Activated naive CD4-positive, alpha-beta T cell treated with anti-CD3 and anti-CD28 coated beads, Interleukin-2, amount 50 U/mL, for 24 hours (primary cell): ENCODE results near the gene TMEM97.
"Not testable (repeated sequence)": the region's sequence is repeated elsewhere in the genome, so short reads cannot be mapped to it uniquely, and the experiment has no call there.

ENCODE experiments used
- H3K27ac Mint-ChIP-seq: one replicate; pipeline ENCODE4 v1.8.0; 2021; ENCODE audit warnings: mild to moderate bottlenecking, mixed read lengths
- H3K27me3 Mint-ChIP-seq: one replicate; pipeline ENCODE4 v1.8.0; 2021; ENCODE audit warnings: mixed read lengths
- H3K36me3 Mint-ChIP-seq: one replicate; pipeline ENCODE4 v1.8.0; 2021; ENCODE audit warnings: mixed read lengths
- H3K4me1 Mint-ChIP-seq: one replicate; pipeline ENCODE4 v1.8.0; 2021; ENCODE audit warnings: mixed read lengths
- H3K4me3 Mint-ChIP-seq: one replicate; pipeline ENCODE4 v1.8.0; 2021; ENCODE audit warnings: mild to moderate bottlenecking, mixed read lengths
- H3K9me3 Mint-ChIP-seq: one replicate; pipeline ENCODE4 v1.8.0; 2021; ENCODE audit warnings: mixed read lengths

Gene TMEM97

GRCh38 chr17:28318759-28319597, at the start of gene TMEM97:
TSS of gene TMEM97 (plus strand) at chr17:28319200. CDS start at chr17:28319240, 40 bp downstream.
- H3K4me3 Mint-ChIP-seq = peak within 1 kb of the TSS; percentile 94
- H3K9me3 Mint-ChIP-seq = no peaks in the 10 kb centered on the region
- peak within 1 kb of the TSS; percentile 92 for H3K27ac Mint-ChIP-seq
- H3K36me3 Mint-ChIP-seq = no peaks in the 10 kb centered on the region
- H3K4me1 Mint-ChIP-seq = peaks cover 20% of the 10 kb centered on the region
- H3K27me3 Mint-ChIP-seq = no peaks in the 10 kb centered on the region

GRCh38 chr17:28270055-28270454, 48.9 kb upstream of the TMEM97 start:
- Mint-ChIP-seq H3K9me3 (no peaks in the 10 kb centered on the region), H3K4me1 (no peaks in the 10 kb centered on the region), H3K4me3 (no peak overlapping the region), H3K27ac (no peak overlapping the region), H3K36me3 (peaks cover 3% of the 10 kb centered on the region), H3K27me3 (peaks cover 21% of the 10 kb centered on the region)

- Mint-ChIP-seq H3K36me3 (peaks cover 3% of the 10 kb centered on the region), H3K9me3 (no peaks in the 10 kb centered on the region), H3K27ac (no peak overlapping the region), H3K4me1 (no peaks in the 10 kb centered on the region), H3K4me3 (no peak overlapping the region), H3K27me3 (peaks cover 22% of the 10 kb centered on the region)
These were observed 48.1 kb upstream of the TMEM97 start for GRCh38 chr17:28270926-28271325.

GRCh38 chr17:28271431-28271830, 47.6 kb upstream of the TMEM97 start:
- H3K4me1 Mint-ChIP-seq = no peaks in the 10 kb centered on the region
- peaks cover 3% of the 10 kb centered on the region for H3K36me3 Mint-ChIP-seq
- no peaks in the 10 kb centered on the region for H3K9me3 Mint-ChIP-seq
- H3K27ac Mint-ChIP-seq = no peak overlapping the region
- peaks cover 22% of the 10 kb centered on the region for H3K27me3 Mint-ChIP-seq
- no peak overlapping the region for H3K4me3 Mint-ChIP-seq

- H3K4me3 Mint-ChIP-seq = no peak overlapping the region
- peaks cover 4% of the 10 kb centered on the region for H3K4me1 Mint-ChIP-seq
- H3K36me3 Mint-ChIP-seq = peaks cover 1% of the 10 kb centered on the region
- no peaks in the 10 kb centered on the region for H3K9me3 Mint-ChIP-seq
- peaks cover 22% of the 10 kb centered on the region for H3K27me3 Mint-ChIP-seq
- H3K27ac Mint-ChIP-seq = no peak overlapping the region
These were observed 46.8 kb upstream of the TMEM97 start for GRCh38 chr17:28272166-28272565.

GRCh38 chr17:28273341-28273740, 45.7 kb upstream of the TMEM97 start:
- not testable (repeated sequence) for H3K4me3 Mint-ChIP-seq, H3K36me3 Mint-ChIP-seq, H3K9me3 Mint-ChIP-seq, H3K27ac Mint-ChIP-seq
- H3K4me1 Mint-ChIP-seq = peaks cover 15% of the 10 kb centered on the region
- peaks cover 23% of the 10 kb centered on the region for H3K27me3 Mint-ChIP-seq

GRCh38 chr17:28274591-28275265, 44.3 kb upstream of the TMEM97 start:
- Mint-ChIP-seq H3K27ac (no peak overlapping the region), H3K4me1 (peaks cover 18% of the 10 kb centered on the region), H3K4me3 (no peak overlapping the region), H3K27me3 (peaks cover 25% of the 10 kb centered on the region), H3K9me3 (no peaks in the 10 kb centered on the region), H3K36me3 (no peaks in the 10 kb centered on the region)

- Mint-ChIP-seq H3K4me1 (peaks cover 18% of the 10 kb centered on the region), H3K27me3 (peaks cover 22% of the 10 kb centered on the region), H3K4me3 (no peak overlapping the region), H3K9me3 (no peaks in the 10 kb centered on the region), H3K27ac (no peak overlapping the region), H3K36me3 (no peaks in the 10 kb centered on the region)
These were observed 43.0 kb upstream of the TMEM97 start for GRCh38 chr17:28276011-28276410.

- Mint-ChIP-seq H3K27ac (no peak overlapping the region), H3K9me3 (no peaks in the 10 kb centered on the region), H3K36me3 (no peaks in the 10 kb centered on the region), H3K27me3 (peaks cover 9% of the 10 kb centered on the region), H3K4me3 (no peak overlapping the region), H3K4me1 (peaks cover 18% of the 10 kb centered on the region)
These were observed 39.6 kb upstream of the TMEM97 start for GRCh38 chr17:28279411-28279810.

- H3K36me3 Mint-ChIP-seq = no peaks in the 10 kb centered on the region
- H3K27me3 Mint-ChIP-seq = peaks cover 4% of the 10 kb centered on the region
- peaks cover 18% of the 10 kb centered on the region for H3K4me1 Mint-ChIP-seq
- H3K4me3 Mint-ChIP-seq = no peak overlapping the region
- H3K27ac Mint-ChIP-seq = no peak overlapping the region
- H3K9me3 Mint-ChIP-seq = no peaks in the 10 kb centered on the region
These were observed 38.2 kb upstream of the TMEM97 start for GRCh38 chr17:28280826-28281225.

GRCh38 chr17:28282596-28282995, 36.4 kb upstream of the TMEM97 start:
- H3K4me1 Mint-ChIP-seq = peaks cover 11% of the 10 kb centered on the region
- H3K36me3 Mint-ChIP-seq = no peaks in the 10 kb centered on the region
- H3K4me3 Mint-ChIP-seq = no peak overlapping the region
- no peak overlapping the region for H3K27ac Mint-ChIP-seq
- peaks cover 4% of the 10 kb centered on the region for H3K27me3 Mint-ChIP-seq
- no peaks in the 10 kb centered on the region for H3K9me3 Mint-ChIP-seq

- H3K27ac Mint-ChIP-seq = no peak overlapping the region
- peaks cover 3% of the 10 kb centered on the region for H3K27me3 Mint-ChIP-seq
- no peaks in the 10 kb centered on the region for H3K4me1 Mint-ChIP-seq
- no peak overlapping the region for H3K4me3 Mint-ChIP-seq
- no peaks in the 10 kb centered on the region for H3K36me3 Mint-ChIP-seq
- H3K9me3 Mint-ChIP-seq = no peaks in the 10 kb centered on the region
These were observed 33.0 kb upstream of the TMEM97 start for GRCh38 chr17:28285965-28286364.

GRCh38 chr17:28290703-28291102, 28.3 kb upstream of the TMEM97 start:
- Mint-ChIP-seq H3K27ac (no peak overlapping the region), H3K36me3 (no peaks in the 10 kb centered on the region), H3K4me1 (peaks cover 3% of the 10 kb centered on the region), H3K4me3 (no peak overlapping the region), H3K27me3 (peaks cover 7% of the 10 kb centered on the region), H3K9me3 (no peaks in the 10 kb centered on the region)

- no peak overlapping the region for H3K4me3 Mint-ChIP-seq
- peaks cover 14% of the 10 kb centered on the region for H3K4me1 Mint-ChIP-seq
- H3K9me3 Mint-ChIP-seq = no peaks in the 10 kb centered on the region
- H3K36me3 Mint-ChIP-seq = no peaks in the 10 kb centered on the region
- peaks cover 7% of the 10 kb centered on the region for H3K27me3 Mint-ChIP-seq
- H3K27ac Mint-ChIP-seq = no peak overlapping the region
These were observed 27.1 kb upstream of the TMEM97 start for GRCh38 chr17:28291780-28292330.

- Mint-ChIP-seq H3K4me1 (peaks cover 14% of the 10 kb centered on the region), H3K27ac (peak overlapping the region; percentile 26)
- H3K9me3 Mint-ChIP-seq, H3K36me3 Mint-ChIP-seq, H3K4me3 Mint-ChIP-seq, H3K27me3 Mint-ChIP-seq: not testable (repeated sequence)
These were observed 26.1 kb upstream of the TMEM97 start for GRCh38 chr17:28292878-28293277.

- no peaks in the 10 kb centered on the region for H3K9me3 Mint-ChIP-seq
These were observed 25.0 kb upstream of the TMEM97 start for GRCh38 chr17:28293994-28294393.

More at GRCh38 chr17:28293994-28294393, 25.0 kb upstream of the TMEM97 start:
- Mint-ChIP-seq H3K36me3 (no peaks in the 10 kb centered on the region), H3K4me1 (peaks cover 14% of the 10 kb centered on the region), H3K27me3 (peaks cover 5% of the 10 kb centered on the region), H3K27ac (no peak overlapping the region), H3K4me3 (no peak overlapping the region)
